Type B pancreatic cell (in vitro differentiated cells): ENCODE data around the gene RARRES1. TPM values are rescaled to one million over a fixed set of nuclear protein-coding genes. Genes with fewer than 3 reads are reported as not detected.

Source experiments
- DNase-seq: peaks from one replicate; pipeline ENCODE4 v3.0.0; 2021; ENCODE audit warnings: mixed read lengths; ENCODE audit not compliant: unreplicated experiment; ENCODE audit errors: extremely low spot score
- H3K27ac Mint-ChIP-seq: 2 replicates; pipeline ENCODE4 v1.8.0; 2021; ENCODE audit warnings: mild to moderate bottlenecking, mixed read lengths
- H3K27me3 Mint-ChIP-seq: 2 replicates; pipeline ENCODE4 v1.8.0; 2021; ENCODE audit warnings: mixed read lengths
- H3K36me3 Mint-ChIP-seq: 2 replicates; pipeline ENCODE4 v1.8.0; 2021; ENCODE audit warnings: mixed read lengths
- H3K4me1 Mint-ChIP-seq: one replicate; pipeline ENCODE4 v1.8.0; 2021; ENCODE audit warnings: mixed read lengths; ENCODE audit not compliant: unreplicated experiment
- H3K4me3 Mint-ChIP-seq: 2 replicates; pipeline ENCODE4 v1.8.0; 2021; ENCODE audit warnings: mild to moderate bottlenecking, mixed read lengths
- H3K9me3 Mint-ChIP-seq: 2 replicates; pipeline ENCODE4 v1.8.0; 2021; ENCODE audit warnings: mixed read lengths
- CTCF ChIP-seq: fragments of 200-600 bp; sonication (generic); conservative IDR thresholded peaks from 2 replicates; pipeline ENCODE4 v1.5.0; 2021; ENCODE audit warnings: antibody characterized with exemption, mild to moderate bottlenecking
- total RNA-seq: library from RNA; stranded (reverse); gene quantifications from 2 replicates; pipeline ENCODE4 v1.2.1, GENCODE V29; 2021; ENCODE audit warnings: low replicate concordance

The RARRES1 gene
- total RNA-seq, 1 donor from 2014 or later: 15.9 TPM

DNA sequence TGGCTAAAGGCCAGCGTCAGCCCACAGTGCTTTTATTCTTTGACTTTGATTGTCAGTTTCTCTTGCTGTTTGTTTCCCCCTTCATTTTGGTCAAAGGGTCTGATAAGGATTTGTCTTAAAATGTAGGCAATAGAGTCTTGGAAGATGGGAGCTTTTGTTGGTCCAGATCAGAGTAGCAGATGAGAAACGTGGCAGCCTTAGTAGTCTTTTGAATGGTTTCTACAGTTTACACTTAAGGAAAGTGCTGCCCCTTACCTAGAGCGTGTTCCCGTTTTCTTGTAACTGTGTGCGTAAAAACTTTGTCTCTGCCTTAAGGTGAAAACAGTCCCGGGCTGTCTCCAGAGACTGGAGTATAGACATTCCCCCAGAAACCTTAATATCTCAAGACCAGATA is 60.4 kb downstream of the RARRES1 start:
- peak overlapping the region; percentile 93 for H3K27ac Mint-ChIP-seq
- TF ChIP-seq CTCF: no peak
- peaks cover 12% of the 10 kb centered on the region for H3K36me3 Mint-ChIP-seq
- no peak for DNase-seq
- H3K4me1 Mint-ChIP-seq: peaks cover 19% of the 10 kb centered on the region
- H3K4me3 Mint-ChIP-seq: peak overlapping the region; percentile 97
- no peaks in the 10 kb centered on the region for H3K27me3 Mint-ChIP-seq
- H3K9me3 Mint-ChIP-seq: no peaks in the 10 kb centered on the region

DNA sequence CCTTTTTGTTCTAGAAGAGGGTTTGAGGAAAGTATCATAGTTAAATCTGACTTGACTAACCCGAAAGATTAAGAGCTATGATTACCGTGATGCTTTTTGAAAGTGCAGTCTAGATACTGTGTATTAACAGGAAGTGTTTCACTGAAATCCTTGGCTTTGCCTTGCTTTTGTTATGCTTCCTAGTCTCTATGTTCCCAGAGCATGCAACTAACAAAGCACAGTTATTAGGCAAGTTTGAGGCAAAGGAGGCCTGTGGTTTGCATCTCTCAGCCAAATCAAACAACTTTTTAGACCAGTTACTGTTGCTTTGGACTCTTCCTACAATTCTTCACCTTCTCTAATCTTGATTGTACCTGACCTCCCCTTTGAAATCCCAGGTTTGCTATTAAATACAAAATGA is 63.8 kb downstream of the RARRES1 start:
- DNase-seq: no peak
- H3K36me3 Mint-ChIP-seq: peaks cover 24% of the 10 kb centered on the region
- H3K27me3 Mint-ChIP-seq: no peaks in the 10 kb centered on the region
- peaks cover 19% of the 10 kb centered on the region for H3K4me1 Mint-ChIP-seq
- TF ChIP-seq CTCF: no peak
- H3K4me3 Mint-ChIP-seq: no peak overlapping the region
- H3K27ac Mint-ChIP-seq: no peak overlapping the region
- H3K9me3 Mint-ChIP-seq: no peaks in the 10 kb centered on the region

DNA sequence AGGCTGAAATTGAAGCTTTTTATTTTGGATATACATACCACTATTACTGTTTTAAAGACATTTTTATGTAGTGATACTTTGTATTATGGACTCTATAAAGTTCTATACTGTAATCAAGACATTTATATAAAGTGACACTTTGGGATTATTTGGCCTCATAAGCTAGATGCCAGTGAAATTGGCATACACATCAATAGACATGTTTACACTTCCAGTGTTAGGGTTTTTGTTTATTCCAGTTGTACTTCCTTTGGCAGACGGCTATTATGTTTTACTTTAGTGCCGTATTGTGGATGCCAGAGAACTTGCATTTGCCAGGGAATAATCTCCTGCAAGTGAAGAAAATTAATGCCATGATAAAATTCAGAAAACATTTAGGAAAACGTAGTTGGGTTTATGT is 65.8 kb downstream of the RARRES1 start:
- H3K9me3 Mint-ChIP-seq: no peaks in the 10 kb centered on the region
- no peak overlapping the region for H3K27ac Mint-ChIP-seq
- TF ChIP-seq CTCF: no peak

DNA sequence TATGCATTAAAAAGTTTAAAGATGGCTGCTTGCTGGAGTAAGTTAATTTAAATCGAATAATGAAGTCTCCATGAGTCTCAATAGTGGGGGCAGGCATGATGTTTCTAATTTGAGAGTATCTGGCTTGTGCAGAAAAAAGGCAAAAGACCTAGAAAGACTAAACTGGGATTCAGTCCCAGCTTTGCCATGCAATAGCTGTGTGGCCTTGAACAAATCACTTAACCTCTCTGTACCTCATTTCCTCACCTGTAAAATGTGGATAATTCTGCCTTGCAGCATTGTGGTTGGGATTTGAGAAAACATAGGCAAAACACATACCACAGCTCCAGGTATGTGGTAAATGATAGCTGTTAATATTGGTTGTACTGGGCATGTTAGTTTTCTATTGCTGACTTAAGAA is 68.4 kb downstream of the RARRES1 start:
- no peaks in the 10 kb centered on the region for H3K9me3 Mint-ChIP-seq
- H3K4me1 Mint-ChIP-seq: peaks cover 5% of the 10 kb centered on the region
- H3K27ac Mint-ChIP-seq: no peak overlapping the region
- no peak overlapping the region for H3K4me3 Mint-ChIP-seq
- TF ChIP-seq CTCF: no peak
- DNase-seq: no peak
- no peaks in the 10 kb centered on the region for H3K27me3 Mint-ChIP-seq
- peaks cover 14% of the 10 kb centered on the region for H3K36me3 Mint-ChIP-seq

More for the DNA sequence above, 65.8 kb downstream of the RARRES1 start:
- Mint-ChIP-seq H3K4me3 (no peak overlapping the region), H3K4me1 (peaks cover 6% of the 10 kb centered on the region), H3K36me3 (peaks cover 20% of the 10 kb centered on the region), H3K27me3 (no peaks in the 10 kb centered on the region)
- DNase-seq: no peak

- DNase-seq: no peak
- Mint-ChIP-seq H3K4me1 (peaks cover 5% of the 10 kb centered on the region), H3K9me3 (no peaks in the 10 kb centered on the region), H3K36me3 (peaks cover 12% of the 10 kb centered on the region), H3K27ac (no peak overlapping the region), H3K27me3 (no peaks in the 10 kb centered on the region), H3K4me3 (no peak overlapping the region)
- no peak for TF ChIP-seq CTCF
Measured at GRCh38 chr3:158663246-158663645, 69.0 kb downstream of the RARRES1 start.

DNA sequence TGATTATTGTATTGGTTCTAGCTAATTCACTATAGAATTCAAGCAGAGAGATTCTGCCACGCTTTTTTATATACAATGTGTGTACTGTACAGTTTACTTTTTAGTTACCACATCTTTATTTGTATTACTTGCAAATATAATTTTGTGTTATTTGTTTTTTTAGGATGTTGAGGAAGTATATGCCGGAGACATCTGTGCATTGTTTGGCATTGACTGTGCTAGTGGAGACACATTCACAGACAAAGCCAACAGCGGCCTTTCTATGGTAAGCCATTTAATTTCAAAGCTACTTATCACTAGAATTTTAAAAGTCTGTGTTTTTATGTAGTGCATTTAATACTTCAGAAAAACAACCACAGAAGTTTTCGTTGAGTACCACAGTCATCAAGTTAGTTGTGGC is 71.5 kb downstream of the RARRES1 start:
- H3K27ac Mint-ChIP-seq: no peak overlapping the region
- no peak for TF ChIP-seq CTCF
- H3K9me3 Mint-ChIP-seq: no peaks in the 10 kb centered on the region
- no peak for DNase-seq
- no peaks in the 10 kb centered on the region for H3K27me3 Mint-ChIP-seq
- no peak overlapping the region for H3K4me3 Mint-ChIP-seq
- H3K36me3 Mint-ChIP-seq: peaks cover 21% of the 10 kb centered on the region
- peaks cover 5% of the 10 kb centered on the region for H3K4me1 Mint-ChIP-seq
